HG03196 (cell line): Measurements from ENCODE around the gene TEX44.

Experiments used
- ATAC-seq: cut with Tn5 transposase; IDR thresholded peaks from one replicate; pipeline ENCODE4 v1.9.1; 2021; ENCODE audit not compliant: unreplicated experiment

Gene TEX44

DNA sequence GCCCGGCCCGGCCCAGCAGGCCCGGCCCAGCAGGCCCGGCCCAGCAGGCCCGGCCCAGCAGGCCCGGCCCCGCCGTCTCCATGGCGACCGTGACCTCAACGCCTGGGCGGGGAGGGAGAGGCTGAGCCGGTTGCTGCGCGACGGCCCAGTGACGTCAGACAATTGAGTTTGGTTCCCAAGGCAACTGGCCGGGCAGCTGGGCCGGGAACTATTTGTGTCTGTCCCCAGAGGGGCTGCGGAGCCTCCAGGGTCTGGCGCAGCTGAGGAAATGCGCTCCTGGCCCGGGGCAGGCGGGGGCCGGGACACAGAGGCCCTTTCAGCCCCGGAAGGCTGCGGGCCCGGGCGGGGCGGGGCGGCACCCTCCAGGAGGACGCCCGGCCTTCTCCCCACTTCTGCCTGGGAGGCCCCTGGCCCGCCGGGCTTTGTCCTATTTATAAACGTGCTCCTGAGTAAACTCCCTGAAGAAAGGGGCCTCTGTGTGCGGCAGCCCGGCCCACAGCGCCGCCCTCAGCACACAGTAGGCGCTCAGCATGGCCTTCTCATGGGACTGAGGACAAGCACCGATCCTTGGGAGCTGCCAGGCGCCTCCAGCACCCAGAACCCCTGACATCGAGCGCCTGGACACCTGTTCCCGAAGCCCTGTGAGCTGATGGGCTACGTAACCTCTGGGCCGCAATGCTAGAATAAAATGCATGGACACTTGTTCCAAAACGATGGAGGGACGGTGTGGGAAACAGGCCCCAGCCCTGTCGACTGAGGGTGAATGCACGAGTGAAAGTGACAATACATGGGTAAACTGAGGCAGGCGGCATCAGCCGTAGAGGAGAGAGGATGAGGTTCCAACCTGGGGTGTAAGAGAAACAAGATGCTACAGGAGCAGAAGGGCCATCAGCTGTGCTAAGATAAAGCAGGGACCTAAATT is 12.3 kb downstream of the TEX44 start:
- peak; percentile 80 for ATAC-seq

DNA sequence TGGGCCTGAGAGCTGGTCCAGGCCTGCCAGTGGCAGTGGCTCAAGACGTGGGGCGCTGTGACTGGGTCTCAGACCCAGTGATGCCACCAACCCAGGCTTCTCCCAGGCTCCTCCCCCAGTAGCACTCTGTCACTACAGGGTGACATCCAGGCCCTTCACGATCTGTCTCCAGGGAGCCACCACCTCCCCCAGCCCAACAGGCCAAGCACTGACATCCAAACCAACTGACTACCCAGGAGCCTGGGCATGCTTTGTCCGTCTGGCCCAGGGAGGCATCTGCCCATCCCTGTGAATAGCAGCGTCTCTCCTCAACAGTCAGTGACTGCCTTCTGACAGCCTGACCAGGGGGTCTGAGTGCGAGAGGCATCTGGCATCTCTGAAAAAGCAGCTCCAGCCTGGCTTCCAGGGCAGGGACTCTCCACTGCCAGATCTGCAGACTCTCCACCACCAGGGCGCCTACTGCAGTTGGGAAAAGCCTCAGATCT is 13.0 kb downstream of the TEX44 start:
- ATAC-seq, result no peak

- ATAC-seq, result no peak
Measured at GRCh38 chr2:231606941-231607340, 14.3 kb downstream of the TEX44 start.

- no peak for ATAC-seq
Measured at GRCh38 chr2:231611273-231612108, 18.8 kb downstream of the TEX44 start.

- no peak for ATAC-seq
Measured at GRCh38 chr2:231612109-231612455, 19.4 kb downstream of the TEX44 start.

DNA sequence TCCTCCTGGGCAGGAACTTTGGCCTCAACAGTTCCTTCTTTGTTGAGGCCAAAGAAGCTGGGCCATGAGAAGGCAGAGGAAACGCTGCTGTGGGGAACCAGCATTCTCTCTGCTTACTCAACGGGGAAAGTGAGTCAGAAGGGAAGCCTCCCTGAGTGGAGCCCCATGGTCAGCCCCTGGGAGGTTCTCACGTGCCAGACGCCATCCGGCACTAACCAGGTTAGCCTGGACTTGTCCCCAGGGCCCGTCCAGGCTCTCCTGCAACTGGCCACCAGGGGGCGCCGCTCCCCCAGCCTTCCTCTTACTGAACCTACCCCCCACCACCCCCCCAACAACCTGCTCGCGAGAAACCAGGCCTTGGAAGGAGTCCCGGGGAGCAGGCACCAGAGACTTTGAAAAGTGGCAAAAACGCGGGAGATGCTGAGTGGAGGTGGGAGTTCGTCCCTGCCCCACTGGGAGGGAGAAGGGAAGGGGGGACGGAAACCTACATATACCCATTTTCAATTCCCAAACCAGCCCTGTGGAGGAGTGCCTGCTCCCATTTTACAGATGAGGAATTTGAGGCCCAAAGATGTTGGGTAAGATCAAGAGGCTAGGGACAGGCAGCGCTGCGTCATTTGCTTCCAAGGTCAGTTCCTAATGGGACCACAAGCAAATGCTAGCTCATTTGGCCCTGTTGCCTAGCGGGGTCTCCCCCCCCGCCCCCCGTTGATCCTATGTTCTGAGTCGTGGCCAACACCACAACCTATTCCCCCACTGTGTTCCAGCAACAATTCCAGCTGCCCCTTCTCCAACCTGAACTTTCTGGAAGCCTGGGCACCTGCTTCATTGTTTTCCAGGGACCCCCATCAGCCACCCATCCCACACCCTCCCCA is 20.0 kb downstream of the TEX44 start:
- ATAC-seq, result peak; percentile 42

DNA sequence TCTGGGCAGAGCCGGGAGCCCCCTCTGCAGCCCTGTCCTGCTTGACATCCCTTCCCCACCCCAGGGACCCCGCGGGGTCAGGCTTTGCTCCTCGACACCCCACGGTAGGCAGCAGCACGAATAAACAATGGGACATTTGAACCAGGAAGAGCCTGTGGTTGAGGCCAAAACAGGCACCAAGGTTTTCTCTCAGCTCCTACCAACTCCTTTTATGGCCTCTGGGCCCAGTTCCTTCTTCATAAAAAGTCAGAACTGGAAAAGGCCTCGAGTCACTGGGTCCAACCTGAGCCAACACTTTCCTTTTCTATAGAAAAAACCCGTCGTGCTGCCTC is 20.6 kb downstream of the TEX44 start:
- ATAC-seq, result no peak

DNA sequence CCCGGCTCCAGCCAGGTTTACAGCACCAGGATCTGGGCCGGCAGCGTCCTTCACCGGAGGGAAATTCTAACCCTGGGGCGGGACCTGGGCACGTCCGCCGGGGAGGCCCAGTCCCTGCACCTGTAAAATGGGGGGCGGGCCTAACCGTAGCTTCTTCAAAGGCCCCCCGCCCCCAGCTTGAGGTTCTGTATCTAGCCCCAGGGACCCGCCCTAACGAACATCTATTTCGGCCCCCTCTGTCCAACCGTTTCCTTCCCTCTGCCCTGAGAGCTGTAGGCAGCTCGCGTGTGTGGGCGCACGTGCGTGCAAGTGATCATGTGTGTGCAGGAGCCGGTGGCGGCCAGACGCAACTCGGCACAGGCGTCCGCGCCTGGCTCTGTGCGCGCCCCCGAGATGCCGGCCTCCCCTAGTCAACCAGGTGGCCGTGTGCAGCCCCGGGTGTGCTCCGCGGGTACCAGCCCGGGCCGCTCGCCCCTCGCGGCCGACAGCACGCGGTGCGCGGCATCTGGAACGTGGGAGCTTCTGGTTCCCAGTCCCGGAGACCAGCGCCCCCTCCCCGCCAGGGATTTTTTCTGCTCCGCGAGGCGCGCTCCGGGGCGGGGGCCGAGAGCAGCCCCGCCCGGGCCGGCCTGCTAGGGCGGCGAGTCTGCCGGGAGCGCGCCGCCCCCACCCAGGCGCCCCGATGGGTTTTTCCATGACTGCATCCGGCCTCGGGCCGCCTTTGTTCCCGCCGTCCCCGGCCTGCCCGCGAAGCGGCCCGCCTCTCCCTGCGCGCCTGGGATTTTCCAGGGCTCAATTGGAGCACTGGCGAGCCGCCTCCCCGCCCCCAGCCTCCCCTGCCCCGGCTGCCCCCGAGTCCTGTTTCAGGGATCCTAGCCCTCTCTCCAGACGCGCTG is 21.2 kb downstream of the TEX44 start:
- ATAC-seq, result peak; percentile 66

GRCh38 chr2:231614559-231615057 is 21.9 kb downstream of the TEX44 start:
- ATAC-seq, result no peak

GRCh38 chr2:231615058-231615671 is 22.5 kb downstream of the TEX44 start:
- ATAC-seq, result no peak

GRCh38 chr2:231616296-231616695 is 23.6 kb downstream of the TEX44 start:
- no peak for ATAC-seq

DNA sequence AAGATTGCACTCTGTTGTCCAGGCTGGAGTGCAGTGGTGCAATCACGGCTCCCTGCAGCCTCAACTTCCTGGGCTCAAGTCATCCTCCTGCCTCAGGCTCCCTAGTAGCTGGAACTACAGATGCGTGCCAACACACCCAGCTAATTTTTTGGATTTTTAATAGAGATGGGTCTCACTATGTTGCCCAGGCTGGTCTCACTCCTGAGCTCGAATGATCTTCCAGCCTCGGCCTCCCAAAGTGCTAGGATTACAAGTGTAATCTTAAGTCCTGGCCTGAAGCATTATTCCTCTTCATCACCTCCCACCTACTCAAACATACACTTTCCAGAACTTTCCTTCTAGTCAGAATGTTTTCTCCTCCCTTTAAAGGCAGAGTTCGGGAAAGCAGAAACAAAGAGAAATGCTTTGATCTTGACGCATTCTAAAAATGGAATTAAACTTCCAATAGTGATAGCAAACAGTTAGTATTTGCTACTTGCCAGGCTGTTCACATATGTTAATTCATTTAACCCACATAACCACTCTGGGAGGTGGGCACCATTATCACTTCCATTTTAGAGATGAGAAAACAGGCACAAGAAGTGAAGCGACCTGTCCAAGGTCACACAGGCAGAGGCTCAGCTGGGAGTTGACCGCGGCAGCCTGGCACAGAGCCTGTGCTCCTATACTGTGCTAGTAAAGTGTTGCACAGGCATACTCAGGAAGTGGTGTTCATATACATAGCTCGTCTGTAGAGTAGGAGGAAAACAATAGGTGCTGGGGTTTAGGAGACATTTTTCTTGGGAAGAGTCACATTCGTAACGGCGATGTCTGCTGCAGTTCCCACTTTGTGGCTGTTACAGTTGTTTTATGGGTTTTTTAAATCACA is 24.6 kb downstream of the TEX44 start:
- no peak for ATAC-seq

DNA sequence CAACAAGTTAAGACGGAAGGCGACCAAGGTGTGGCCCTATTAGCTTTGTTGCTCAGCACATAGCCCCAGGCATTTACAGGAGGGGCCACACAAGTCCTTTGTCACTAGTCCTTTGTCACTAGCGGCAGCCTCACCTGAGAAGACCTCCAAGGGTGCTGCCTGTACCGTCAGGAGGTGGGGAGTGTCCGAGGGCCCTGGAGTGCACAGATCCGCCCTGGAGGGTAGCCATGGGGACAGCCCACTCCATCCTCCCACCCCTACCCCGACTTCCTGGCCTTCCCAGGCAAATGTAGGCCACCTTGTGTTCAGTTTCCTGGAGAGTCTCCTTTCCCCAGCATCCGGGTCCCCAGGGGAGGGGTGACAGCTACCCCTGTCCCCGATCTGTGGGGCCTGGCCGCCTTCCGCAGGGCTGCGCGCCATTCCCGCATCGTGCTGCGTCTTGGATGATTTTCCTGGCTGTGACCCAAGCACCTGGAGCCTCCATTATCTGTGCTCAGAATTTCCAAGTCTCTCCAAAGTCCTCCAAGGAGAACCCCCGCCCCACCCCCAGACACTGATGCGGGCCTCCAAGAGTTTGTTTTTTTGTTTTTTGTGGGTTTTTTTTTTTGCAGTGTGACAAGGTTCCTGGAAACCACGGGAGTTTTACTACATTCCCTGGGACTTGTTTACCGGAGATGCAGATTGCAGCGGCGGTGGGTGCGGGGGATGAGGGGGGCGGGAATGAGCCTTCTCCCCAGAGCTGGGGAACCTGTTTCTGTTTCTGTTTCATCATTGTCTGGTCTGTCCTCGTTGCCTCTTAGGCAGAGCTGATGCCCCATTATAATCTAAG is 28.6 kb downstream of the TEX44 start:
- ATAC-seq, result no peak

DNA sequence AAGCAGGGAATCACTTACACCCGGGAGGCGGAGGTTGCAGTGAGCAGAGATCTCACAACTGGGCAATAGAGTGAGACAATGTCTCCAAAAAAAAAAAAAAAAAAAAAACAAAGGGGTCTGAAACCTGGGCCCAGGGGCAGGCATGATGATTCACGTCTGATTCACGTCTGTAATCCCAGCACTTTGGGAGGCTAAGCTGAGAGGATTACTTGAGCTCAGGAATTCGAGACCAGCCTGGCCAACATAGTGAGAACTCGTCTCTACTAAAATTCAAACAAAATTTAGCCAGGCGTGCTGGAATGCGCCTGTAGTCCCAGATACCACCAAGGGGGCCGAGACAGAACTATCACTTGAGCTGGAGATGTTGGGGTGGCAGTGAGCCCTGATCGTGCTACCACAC is 30.3 kb downstream of the TEX44 start:
- no peak for ATAC-seq

GRCh38 chr2:231626449-231626848 is 33.8 kb downstream of the TEX44 start:
- ATAC-seq, result no peak

DNA sequence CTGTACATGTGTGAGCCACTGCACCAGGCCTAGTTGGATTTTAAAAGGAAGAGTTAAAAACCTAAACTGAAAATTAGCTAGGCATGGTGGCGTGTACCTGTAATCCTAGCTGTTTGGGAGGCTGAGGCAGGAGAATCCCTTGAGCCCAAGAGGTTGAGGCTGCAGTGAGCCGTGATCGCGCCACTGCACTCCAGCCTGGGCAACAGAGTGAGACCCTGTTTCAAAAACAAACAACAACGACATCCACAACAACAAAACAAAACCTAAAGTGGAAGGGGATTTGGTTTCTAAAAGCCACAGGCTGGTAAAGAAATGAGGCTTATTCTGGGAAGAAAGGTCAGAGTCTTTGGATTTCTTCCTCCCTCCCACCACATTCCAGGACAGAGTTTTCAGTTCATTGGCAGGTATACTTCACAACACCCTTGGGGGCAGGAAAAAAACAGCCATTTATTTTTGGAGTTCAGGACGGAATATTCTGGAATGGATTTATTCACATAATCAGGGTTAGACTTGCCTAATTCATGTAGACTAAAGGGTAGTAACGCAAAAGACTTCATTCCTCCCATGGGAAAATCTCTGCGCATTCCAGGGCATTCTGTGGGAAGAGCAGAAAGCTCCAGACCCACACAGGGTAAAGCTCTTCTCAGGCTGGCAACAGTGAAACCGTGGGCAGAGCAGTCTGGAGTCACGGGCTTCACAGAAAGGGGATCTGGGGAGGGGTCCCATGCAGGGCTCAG is 34.9 kb downstream of the TEX44 start:
- no peak for ATAC-seq

GRCh38 chr2:231632559-231633142 is 40.0 kb downstream of the TEX44 start:
- ATAC-seq, result no peak
